Epithelial cell of proximal tubule (primary cell): ENCODE results near the gene ST13. TPM values are rescaled to one million over a fixed set of nuclear protein-coding genes. Genes with fewer than 3 reads are reported as not detected.

Source experiments
- DNase-seq: peaks from one replicate; pipeline ENCODE4 v3.0.0-alpha.2; 2011; ENCODE audit warnings: low read depth
- H3K4me3 ChIP-seq: 2 replicates; pipeline ENCODE4 v1.5.1; 2011; ENCODE audit warnings: low read depth, mild to moderate bottlenecking, low read length
- total RNA-seq: library from RNA; depleted of rRNA; stranded (reverse); fragments of >200 nt; gene quantifications from 2 replicates; pipeline ENCODE4 v1.2.3, GENCODE V29; 2015
- TF ChIP-seq, protein P1 (sequence below): conservative IDR thresholded peaks from 2 replicates; pipeline ENCODE4 v1.5.1; 2012; ENCODE audit warnings: low read depth, mild to moderate bottlenecking, low read length

ST13 gene
- 126 and 159 TPM in 2 replicates for total RNA-seq

- TF ChIP-seq, protein P1, sequence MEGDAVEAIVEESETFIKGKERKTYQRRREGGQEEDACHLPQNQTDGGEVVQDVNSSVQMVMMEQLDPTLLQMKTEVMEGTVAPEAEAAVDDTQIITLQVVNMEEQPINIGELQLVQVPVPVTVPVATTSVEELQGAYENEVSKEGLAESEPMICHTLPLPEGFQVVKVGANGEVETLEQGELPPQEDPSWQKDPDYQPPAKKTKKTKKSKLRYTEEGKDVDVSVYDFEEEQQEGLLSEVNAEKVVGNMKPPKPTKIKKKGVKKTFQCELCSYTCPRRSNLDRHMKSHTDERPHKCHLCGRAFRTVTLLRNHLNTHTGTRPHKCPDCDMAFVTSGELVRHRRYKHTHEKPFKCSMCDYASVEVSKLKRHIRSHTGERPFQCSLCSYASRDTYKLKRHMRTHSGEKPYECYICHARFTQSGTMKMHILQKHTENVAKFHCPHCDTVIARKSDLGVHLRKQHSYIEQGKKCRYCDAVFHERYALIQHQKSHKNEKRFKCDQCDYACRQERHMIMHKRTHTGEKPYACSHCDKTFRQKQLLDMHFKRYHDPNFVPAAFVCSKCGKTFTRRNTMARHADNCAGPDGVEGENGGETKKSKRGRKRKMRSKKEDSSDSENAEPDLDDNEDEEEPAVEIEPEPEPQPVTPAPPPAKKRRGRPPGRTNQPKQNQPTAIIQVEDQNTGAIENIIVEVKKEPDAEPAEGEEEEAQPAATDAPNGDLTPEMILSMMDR: peak; percentile 36
Observed at GRCh38 chr22:40856513-40857308, at the start of gene ST13, which contains the start of gene XPNPEP3. TSS of gene ST13 (minus strand) at chr22:40856639. CDS start at chr22:40856540, 99 bp downstream. TSS of gene XPNPEP3 (plus strand) at chr22:40857148. CDS start at chr22:40857182, 34 bp downstream.

DNA sequence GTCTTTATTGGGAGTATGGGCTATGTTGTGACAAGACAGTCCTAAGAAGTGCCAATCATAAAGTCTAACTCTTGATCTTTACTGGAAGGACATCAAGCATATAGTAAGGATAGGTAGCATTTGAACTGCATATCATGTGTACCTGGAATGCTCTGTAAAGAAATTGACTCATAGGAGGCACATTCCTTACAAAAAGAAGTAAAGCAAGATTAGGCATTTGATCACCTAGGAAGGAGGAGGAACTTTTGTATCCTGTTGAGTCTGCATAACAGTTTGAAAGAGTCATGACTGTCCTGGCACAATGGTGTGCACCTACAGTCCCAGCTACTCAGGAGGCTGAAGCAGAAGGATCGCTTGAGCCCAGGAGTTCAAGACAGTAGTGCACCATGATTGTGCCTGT, 47.7 kb upstream of the ST13 start:
- no peak overlapping the region for H3K4me3 ChIP-seq
- TF ChIP-seq, protein P1: no peak
- no peak for DNase-seq

More at GRCh38 chr22:40856513-40857308, at the start of gene ST13, which contains the start of gene XPNPEP3:
- H3K4me3 ChIP-seq: peak within 1 kb of the TSS; percentile 95
- DNase-seq: peak; percentile 59

DNA sequence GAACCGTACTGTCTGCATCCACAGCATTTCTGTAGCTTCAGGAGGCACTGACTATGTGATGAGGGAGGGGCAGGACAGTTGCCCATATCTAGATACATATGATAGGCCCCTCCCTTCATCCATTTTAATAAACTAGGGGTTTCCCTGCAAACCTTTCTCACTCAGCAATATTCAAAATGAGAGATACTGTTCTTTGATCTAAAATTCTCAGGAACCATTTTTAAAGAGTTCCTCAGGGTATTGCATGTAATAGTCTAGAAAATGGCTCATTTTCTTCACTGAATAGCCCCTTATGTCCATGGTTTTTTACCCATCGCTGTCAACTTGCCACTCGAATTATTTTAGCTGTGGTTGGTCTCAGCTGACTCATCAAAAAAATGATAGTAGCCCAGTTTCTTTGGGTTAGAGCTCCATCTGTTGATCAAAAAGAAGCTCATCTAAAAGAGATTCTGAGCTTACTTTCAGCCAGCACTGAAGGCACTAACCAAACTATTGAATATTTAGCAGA, 42.5 kb upstream of the ST13 start:
- no peak overlapping the region for H3K4me3 ChIP-seq
- TF ChIP-seq, protein P1: peak; percentile 74
- peak; percentile 23 for DNase-seq

GRCh38 chr22:40894417-40894816, 38.0 kb upstream of the ST13 start:
- TF ChIP-seq, protein P1: no peak
- DNase-seq: no peak

GRCh38 chr22:40890881-40891280, 34.4 kb upstream of the ST13 start:
- no peak for DNase-seq
- TF ChIP-seq, protein P1: no peak
- H3K4me3 ChIP-seq: no peak overlapping the region

More at GRCh38 chr22:40894417-40894816, 38.0 kb upstream of the ST13 start:
- H3K4me3 ChIP-seq: no peak overlapping the region

GRCh38 chr22:40889116-40889515, 32.7 kb upstream of the ST13 start:
- H3K4me3 ChIP-seq: no peak overlapping the region
- TF ChIP-seq, protein P1: no peak
- no peak for DNase-seq
